Lung (tissue), 12 donors: ENCODE results near the gene GUCA2B. TPM values are rescaled to one million over a fixed set of nuclear protein-coding genes. Genes with fewer than 3 reads are reported as not detected.

Source experiments
- ATAC-seq: fragments of 200-7000 bp; cut with Tn5 transposase; one replicate; pipeline ENCODE4 v1.9.1; 2020; ENCODE audit warnings: moderate number of reproducible peaks; ENCODE audit not compliant: insufficient read depth, low FRiP score
- DNase-seq, 3 donors: peaks; one replicate each; pipeline ENCODE4 v3.0.0-alpha.2; 2013 to 2017
- H3K27ac ChIP-seq, 2 donors: one replicate each; pipeline ENCODE4 v1.5.1; 2013; ENCODE audit warnings: mild to moderate bottlenecking in 2 of 2, moderate library complexity in 2 of 2, control low read depth in 1 of 2, inconsistent platforms in 1 of 2, low read depth in 1 of 2, low read length in 1 of 2
- H3K27me3 ChIP-seq, 3 donors: one replicate each; pipeline ENCODE4 v1.5.1; 2013; ENCODE audit warnings: low read length in 2 of 3; ENCODE audit not compliant: control insufficient read depth in 3 of 3, insufficient read depth in 3 of 3
- H3K36me3 ChIP-seq, 4 donors: one replicate each; pipeline ENCODE4 v1.5.1; 2013; ENCODE audit warnings: low read length in 4 of 4, mild to moderate bottlenecking in 1 of 4, moderate library complexity in 1 of 4; ENCODE audit not compliant: control insufficient read depth in 4 of 4, insufficient read depth in 4 of 4
- H3K4me1 ChIP-seq, 5 donors: one replicate each; pipeline ENCODE4 v1.5.1; 2013; ENCODE audit warnings: low read length in 5 of 5, mild to moderate bottlenecking in 2 of 5, moderate library complexity in 1 of 5; ENCODE audit not compliant: control insufficient read depth in 5 of 5, insufficient read depth in 5 of 5
- H3K4me3 ChIP-seq: one replicate; pipeline ENCODE4 v1.5.1; 2013; ENCODE audit warnings: mild to moderate bottlenecking, control low read depth, moderate library complexity
- H3K9ac ChIP-seq, 2 donors: one replicate each; pipeline ENCODE4 v1.5.1; 2013; ENCODE audit warnings: low read length in 2 of 2, control low read depth in 1 of 2; ENCODE audit not compliant: insufficient read depth in 1 of 2
- H3K9me3 ChIP-seq, 4 donors: one replicate each; pipeline ENCODE4 v1.5.1; 2013; ENCODE audit warnings: low read length in 3 of 4, mild to moderate bottlenecking in 1 of 4, moderate library complexity in 1 of 4; ENCODE audit not compliant: control insufficient read depth in 4 of 4, insufficient read depth in 3 of 4
- WGBS, 2 donors: extraction: QIAGEN DNeasy Blood & Tissue Kit; methylation state at CpG; one replicate each; pipeline ENCODE4 v1.1.7; 2013; 5-methylcytosine and 5-hydroxymethylcytosine counted together
- polyA plus RNA-seq, 2 donors: library from polyadenylated mRNA; stranded (reverse); fragments of 200-250 nt; gene quantifications; one replicate each; pipeline ENCODE4 v1.2.1, GENCODE V29; 2013
- total RNA-seq, 2 donors: library from RNA; depleted of rRNA in 1 of 2; stranded (reverse); fragments of >200 nt in 1 of 2; gene quantifications; one replicate each; pipeline ENCODE4 v1.2.1, GENCODE V29; 2014 to 2021
- TF ChIP-seq, protein P1 (sequence below): IDR thresholded peaks from 2 replicates; pipeline ENCODE4 v1.5.1; 2012; ENCODE audit warnings: mild to moderate bottlenecking; ENCODE audit errors: control extremely low read depth, extremely low read depth
- donor health status: control.
- donor health status: control.
- donor health status: Bipolar disorder and iron deficiency.
- donor health status: healthy.
- donor health status: DM: yes; HTN: yes; CAD: no.

Gene GUCA2B
- total and polyA plus RNA-seq, 4 donors: not detected

DNA sequence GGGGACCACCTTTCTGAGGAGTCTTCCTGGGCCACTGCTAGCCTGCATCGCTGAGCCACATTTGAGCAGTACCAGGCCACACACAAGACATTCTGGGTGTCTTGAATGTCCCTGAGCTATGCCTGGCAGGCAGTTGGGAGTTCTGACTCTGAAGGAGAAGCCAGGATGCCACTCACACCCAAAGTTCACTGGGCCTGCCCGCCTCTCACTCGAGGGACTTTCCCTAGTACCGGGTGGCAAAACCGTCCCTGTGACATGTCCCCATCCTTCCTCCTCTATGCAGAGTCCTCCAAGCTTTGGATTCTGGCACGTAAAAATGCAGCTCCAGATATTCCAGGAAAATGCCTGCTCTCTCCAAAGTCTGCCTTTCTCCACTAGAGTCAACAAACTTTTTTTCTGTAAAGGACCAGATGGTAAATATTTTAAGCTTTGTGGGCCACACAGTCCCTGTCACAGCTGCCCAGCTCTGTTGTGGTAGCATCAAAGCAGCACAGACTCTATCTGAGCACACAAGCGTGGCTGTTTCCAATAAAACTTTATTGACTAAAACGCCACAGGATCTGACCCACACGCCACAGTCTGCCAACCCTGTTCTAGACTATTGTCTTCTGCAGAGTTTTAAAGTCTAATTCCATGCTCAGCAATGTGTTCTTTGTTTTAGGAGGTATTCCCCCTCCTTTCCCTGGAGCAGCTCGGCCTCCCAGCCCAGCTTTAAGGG lies 19.2 kb upstream of the GUCA2B start:
- ATAC-seq (no peak), DNase-seq (no peak)
- no peaks in the 10 kb centered on the region for H3K27me3 ChIP-seq
- no peaks in the 10 kb centered on the region for H3K9me3 ChIP-seq
- peaks cover 0 to 8% (median 3%) of the 10 kb centered on the region in 5 donors for H3K4me1 ChIP-seq
- WGBS, 2 donors: 82 to 89% methylated on average over 10 of the region's 10 CpGs
- H3K36me3 ChIP-seq: no peaks in the 10 kb centered on the region
- no peak overlapping the region for H3K4me3 ChIP-seq
- no peak overlapping the region for H3K9ac ChIP-seq
- TF ChIP-seq, protein P1, sequence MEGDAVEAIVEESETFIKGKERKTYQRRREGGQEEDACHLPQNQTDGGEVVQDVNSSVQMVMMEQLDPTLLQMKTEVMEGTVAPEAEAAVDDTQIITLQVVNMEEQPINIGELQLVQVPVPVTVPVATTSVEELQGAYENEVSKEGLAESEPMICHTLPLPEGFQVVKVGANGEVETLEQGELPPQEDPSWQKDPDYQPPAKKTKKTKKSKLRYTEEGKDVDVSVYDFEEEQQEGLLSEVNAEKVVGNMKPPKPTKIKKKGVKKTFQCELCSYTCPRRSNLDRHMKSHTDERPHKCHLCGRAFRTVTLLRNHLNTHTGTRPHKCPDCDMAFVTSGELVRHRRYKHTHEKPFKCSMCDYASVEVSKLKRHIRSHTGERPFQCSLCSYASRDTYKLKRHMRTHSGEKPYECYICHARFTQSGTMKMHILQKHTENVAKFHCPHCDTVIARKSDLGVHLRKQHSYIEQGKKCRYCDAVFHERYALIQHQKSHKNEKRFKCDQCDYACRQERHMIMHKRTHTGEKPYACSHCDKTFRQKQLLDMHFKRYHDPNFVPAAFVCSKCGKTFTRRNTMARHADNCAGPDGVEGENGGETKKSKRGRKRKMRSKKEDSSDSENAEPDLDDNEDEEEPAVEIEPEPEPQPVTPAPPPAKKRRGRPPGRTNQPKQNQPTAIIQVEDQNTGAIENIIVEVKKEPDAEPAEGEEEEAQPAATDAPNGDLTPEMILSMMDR: no peak
- H3K27ac ChIP-seq: no peak overlapping the region

DNA sequence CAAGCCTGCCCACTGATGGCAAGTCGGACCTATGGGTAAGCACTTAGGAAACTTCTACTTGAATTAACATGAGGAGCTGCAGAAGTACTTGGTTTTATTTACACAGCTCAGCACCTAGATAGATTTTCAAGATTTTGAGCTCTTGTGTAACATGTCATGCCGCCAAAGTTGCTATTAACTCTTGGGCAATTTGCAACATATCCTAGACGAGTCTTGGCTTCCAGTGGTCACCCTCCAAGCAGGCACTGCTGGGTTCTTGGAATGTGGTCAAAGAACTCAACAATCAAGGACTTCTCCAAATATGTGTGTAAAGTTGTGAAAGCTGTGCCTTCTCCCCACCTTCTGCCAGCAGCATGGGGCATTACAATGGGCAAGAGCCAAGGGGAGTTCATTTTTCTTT lies 17.8 kb upstream of the GUCA2B start:
- WGBS, 2 donors: 32 to 45% methylated on average over 3 of the region's 3 CpGs
- Histone ChIP-seq H3K36me3 (no peaks in the 10 kb centered on the region), H3K4me3 (no peak overlapping the region), H3K4me1 (peaks cover 0 to 3% (median 2%) of the 10 kb centered on the region in 5 donors), H3K9ac (no peak overlapping the region), H3K9me3 (no peaks in the 10 kb centered on the region), H3K27ac (no peak overlapping the region), H3K27me3 (no peaks in the 10 kb centered on the region)
- DNase-seq: peak in 1 of 3 donors; percentile 64
- peak; percentile 48 for ATAC-seq
- TF ChIP-seq, protein P1: no peak

DNA sequence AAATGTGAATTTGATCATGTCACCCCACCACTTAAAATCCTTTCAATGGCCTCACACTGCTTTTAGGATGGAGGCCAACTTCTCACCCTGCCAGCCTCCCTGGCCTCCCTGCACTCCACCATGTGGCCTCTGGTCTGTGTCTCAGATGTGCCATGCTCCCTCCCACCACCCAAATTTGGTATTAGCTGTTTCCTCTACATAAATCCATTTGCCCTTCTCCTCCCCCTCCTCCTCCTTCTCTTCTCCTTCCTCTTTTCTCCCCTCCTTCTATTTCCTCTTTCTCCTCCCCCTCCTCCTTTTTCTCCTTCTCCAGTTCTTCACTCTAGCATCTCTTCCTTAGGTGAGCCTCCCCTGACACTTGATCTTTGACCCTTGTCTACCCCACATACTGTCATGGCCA lies 16.7 kb upstream of the GUCA2B start:
- Histone ChIP-seq H3K9ac (no peak overlapping the region), H3K36me3 (no peaks in the 10 kb centered on the region), H3K9me3 (no peaks in the 10 kb centered on the region), H3K27ac (no peak overlapping the region), H3K27me3 (no peaks in the 10 kb centered on the region), H3K4me3 (no peak overlapping the region), H3K4me1 (peaks cover 0 to 3% (median 0%) of the 10 kb centered on the region in 5 donors)
- TF ChIP-seq, protein P1: no peak
- no peak for ATAC-seq
- no peak for DNase-seq

DNA sequence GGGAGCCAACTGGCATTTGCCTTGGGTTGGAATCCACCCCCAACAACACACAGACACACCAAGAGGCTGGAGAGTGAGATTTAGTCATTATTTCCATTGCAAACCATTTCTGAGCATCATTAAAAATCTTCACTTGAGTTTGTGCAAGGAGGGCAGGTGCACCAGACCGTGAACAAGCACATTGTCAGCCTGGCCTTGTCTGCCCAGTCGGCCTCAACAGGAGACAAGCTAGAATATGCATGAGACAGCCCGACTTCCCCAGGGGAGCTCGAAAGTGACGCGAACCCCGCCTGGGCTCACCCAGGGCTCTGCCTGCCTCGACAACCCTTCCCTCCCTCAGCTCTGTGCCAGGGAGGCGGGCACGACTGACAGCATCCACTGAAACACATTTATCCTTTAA lies 15.4 kb upstream of the GUCA2B start:
- no peak for ATAC-seq
- no peak for DNase-seq
- 85 to 87% methylated on average over 10 of the region's 10 CpGs for WGBS, 2 donors
- Histone ChIP-seq H3K4me3 (no peak overlapping the region), H3K9ac (no peak overlapping the region), H3K4me1 (peaks cover 0 to 3% (median 0%) of the 10 kb centered on the region in 5 donors), H3K27ac (no peak overlapping the region), H3K36me3 (no peaks in the 10 kb centered on the region), H3K27me3 (no peaks in the 10 kb centered on the region), H3K9me3 (no peaks in the 10 kb centered on the region)
- TF ChIP-seq, protein P1: no peak
